Stimulated activated naive CD8-positive, alpha-beta T cell treated with anti-CD3 and anti-CD28 coated beads, Interleukin-15, Interleukin-2, amounts not matched to agents 100 ng/mL and 50 ng/mL, for 24 hours (primary cell): Measurements from ENCODE around the gene METTL21C.

Source experiments
- H3K27ac Mint-ChIP-seq: one replicate; pipeline ENCODE4 v1.8.0; 2021; ENCODE audit warnings: mild to moderate bottlenecking, mixed read lengths
- H3K27me3 Mint-ChIP-seq: one replicate; pipeline ENCODE4 v1.8.0; 2021; ENCODE audit warnings: mixed read lengths
- H3K36me3 Mint-ChIP-seq: one replicate; pipeline ENCODE4 v1.8.0; 2021; ENCODE audit warnings: low read depth, mixed read lengths
- H3K4me1 Mint-ChIP-seq: one replicate; pipeline ENCODE4 v1.8.0; 2021; ENCODE audit warnings: low read depth, mixed read lengths
- H3K4me3 Mint-ChIP-seq: one replicate; pipeline ENCODE4 v1.8.0; 2021; ENCODE audit warnings: mild to moderate bottlenecking, mixed read lengths
- H3K9me3 Mint-ChIP-seq: one replicate; pipeline ENCODE4 v1.8.0; 2021; ENCODE audit warnings: mixed read lengths

METTL21C gene

GRCh38 chr13:102658660-102659059 lies 36.2 kb downstream of the METTL21C start:
- no peak overlapping the region for H3K27ac Mint-ChIP-seq
- H3K4me1 Mint-ChIP-seq, result no peaks in the 10 kb centered on the region
- no peak overlapping the region for H3K4me3 Mint-ChIP-seq
- H3K9me3 Mint-ChIP-seq, result no peaks in the 10 kb centered on the region
- H3K36me3 Mint-ChIP-seq, result peaks cover 50% of the 10 kb centered on the region
- no peaks in the 10 kb centered on the region for H3K27me3 Mint-ChIP-seq

DNA sequence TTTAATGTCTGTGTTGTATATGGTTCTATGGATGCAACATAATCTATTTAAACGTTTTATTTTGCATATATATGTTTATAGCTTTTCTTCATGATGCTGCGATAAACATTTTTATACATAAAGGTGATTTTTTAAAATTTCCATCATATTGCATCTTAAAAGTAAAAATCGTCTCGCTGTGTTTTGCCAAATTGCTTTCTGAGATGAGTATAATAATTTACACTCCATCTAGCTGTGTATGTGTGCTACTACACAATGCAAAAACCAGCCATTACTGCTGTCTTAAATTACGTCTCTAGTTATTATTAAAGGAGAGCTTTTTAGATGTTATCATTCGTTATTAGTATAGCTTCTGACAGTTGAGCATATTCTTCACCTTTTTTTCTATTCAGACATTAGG lies 37.2 kb downstream of the METTL21C start:
- Mint-ChIP-seq H3K36me3 (peaks cover 50% of the 10 kb centered on the region), H3K9me3 (no peaks in the 10 kb centered on the region), H3K27me3 (no peaks in the 10 kb centered on the region), H3K4me1 (no peaks in the 10 kb centered on the region), H3K4me3 (no peak overlapping the region), H3K27ac (no peak overlapping the region)

DNA sequence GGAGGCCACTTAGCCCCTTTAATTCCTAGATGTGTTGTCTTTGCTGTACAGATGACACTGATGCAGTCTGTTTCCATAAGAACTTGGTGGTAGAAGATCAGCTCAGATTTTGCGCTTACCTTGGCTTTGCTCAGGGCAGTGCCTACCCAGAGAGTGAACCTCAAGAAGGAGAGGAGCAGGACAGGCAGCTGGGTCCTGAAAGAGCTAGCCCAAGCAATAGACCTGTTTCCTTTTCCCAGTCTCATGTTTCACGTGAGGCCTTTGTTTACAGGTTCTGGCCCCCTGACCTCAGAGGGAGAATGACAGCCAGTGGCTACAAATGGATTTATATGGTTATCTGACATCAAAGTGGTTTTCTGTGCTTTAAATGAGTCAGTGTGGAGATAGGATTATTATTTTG lies 40.1 kb downstream of the METTL21C start:
- H3K27ac Mint-ChIP-seq, result no peak overlapping the region
- peaks cover 13% of the 10 kb centered on the region for H3K4me1 Mint-ChIP-seq
- no peaks in the 10 kb centered on the region for H3K9me3 Mint-ChIP-seq
- H3K4me3 Mint-ChIP-seq, result no peak overlapping the region
- no peaks in the 10 kb centered on the region for H3K27me3 Mint-ChIP-seq
- H3K36me3 Mint-ChIP-seq, result peaks cover 49% of the 10 kb centered on the region

GRCh38 chr13:102651892-102652291 lies 43.0 kb downstream of the METTL21C start:
- peaks cover 48% of the 10 kb centered on the region for H3K36me3 Mint-ChIP-seq
- H3K27me3 Mint-ChIP-seq, result no peaks in the 10 kb centered on the region
- no peak overlapping the region for H3K4me3 Mint-ChIP-seq
- no peak overlapping the region for H3K27ac Mint-ChIP-seq
- H3K4me1 Mint-ChIP-seq, result peaks cover 18% of the 10 kb centered on the region
- H3K9me3 Mint-ChIP-seq, result no peaks in the 10 kb centered on the region

DNA sequence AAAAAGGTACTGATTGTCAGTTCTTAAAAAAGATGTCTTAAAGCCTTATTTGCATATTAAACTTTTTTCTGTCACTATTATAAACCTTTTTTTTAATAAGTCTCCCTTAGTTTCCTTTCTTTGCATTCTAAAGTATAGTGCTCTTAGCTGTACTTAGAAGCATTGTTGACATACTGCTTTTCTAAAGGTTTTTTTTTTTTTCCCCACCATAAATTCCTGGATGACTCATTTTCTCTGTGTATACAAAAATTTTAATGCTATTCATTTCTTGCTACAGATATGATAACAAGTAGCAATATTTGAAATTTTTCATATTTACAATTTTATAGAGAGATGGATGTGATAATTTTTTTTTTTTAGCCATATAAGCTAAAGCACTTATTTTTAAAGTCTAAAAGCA lies 43.5 kb downstream of the METTL21C start:
- Mint-ChIP-seq H3K4me1 (peaks cover 18% of the 10 kb centered on the region), H3K27ac (no peak overlapping the region)

DNA sequence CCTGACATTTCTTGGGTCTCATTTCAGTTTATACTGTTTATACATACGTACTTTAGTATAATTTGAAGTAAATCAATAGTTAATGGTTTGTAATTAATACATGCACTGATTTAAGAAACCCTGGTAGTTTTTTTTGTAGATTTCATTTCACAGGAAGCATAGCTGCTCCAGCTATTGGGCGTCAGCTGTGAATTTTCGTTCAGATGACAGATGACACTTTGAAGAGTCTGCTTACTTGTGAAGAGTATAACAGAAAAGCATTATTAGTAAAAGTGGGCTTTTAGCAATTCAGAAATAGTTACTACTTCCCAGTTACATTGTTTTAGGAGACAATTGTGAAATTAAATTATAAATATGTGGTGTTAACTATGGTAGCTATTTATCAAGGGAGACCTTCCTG lies 44.4 kb downstream of the METTL21C start:
- no peak overlapping the region for H3K4me3 Mint-ChIP-seq
- peaks cover 62% of the 10 kb centered on the region for H3K36me3 Mint-ChIP-seq
- no peaks in the 10 kb centered on the region for H3K27me3 Mint-ChIP-seq
- peaks cover 18% of the 10 kb centered on the region for H3K4me1 Mint-ChIP-seq
- no peak overlapping the region for H3K27ac Mint-ChIP-seq
- no peaks in the 10 kb centered on the region for H3K9me3 Mint-ChIP-seq

More for the DNA sequence above, 43.5 kb downstream of the METTL21C start:
- Mint-ChIP-seq H3K9me3 (no peaks in the 10 kb centered on the region), H3K27me3 (no peaks in the 10 kb centered on the region), H3K36me3 (peaks cover 53% of the 10 kb centered on the region), H3K4me3 (no peak overlapping the region)

DNA sequence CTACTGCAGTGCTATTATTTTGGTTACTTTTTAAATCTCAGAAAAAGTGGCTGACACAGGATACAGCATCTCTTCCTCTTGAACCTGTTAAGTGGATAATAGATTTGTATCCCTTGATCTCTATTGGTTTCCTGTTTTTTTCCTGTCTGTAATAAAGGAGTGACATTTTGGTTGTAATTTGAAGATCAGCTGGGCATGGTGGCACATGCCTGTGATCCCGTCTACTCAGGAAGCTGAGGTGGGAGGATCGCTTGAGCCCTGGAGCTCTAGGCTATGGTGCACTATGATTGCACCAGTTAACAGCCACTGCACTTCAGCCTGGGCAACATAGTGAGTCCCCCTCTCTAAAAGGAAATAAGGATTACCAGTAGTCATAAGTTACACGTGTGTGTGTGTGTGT lies 46.8 kb downstream of the METTL21C start:
- H3K4me1 Mint-ChIP-seq, result peaks cover 29% of the 10 kb centered on the region
- peak overlapping the region; percentile 65 for H3K27ac Mint-ChIP-seq
- peaks cover 83% of the 10 kb centered on the region for H3K36me3 Mint-ChIP-seq
- no peaks in the 10 kb centered on the region for H3K27me3 Mint-ChIP-seq
- no peaks in the 10 kb centered on the region for H3K9me3 Mint-ChIP-seq
- H3K4me3 Mint-ChIP-seq, result no peak overlapping the region

GRCh38 chr13:102645701-102646100 lies 49.1 kb downstream of the METTL21C start:
- Mint-ChIP-seq H3K9me3 (no peaks in the 10 kb centered on the region), H3K36me3 (peaks cover 88% of the 10 kb centered on the region), H3K27ac (no peak overlapping the region), H3K4me1 (peaks cover 28% of the 10 kb centered on the region), H3K4me3 (no peak overlapping the region), H3K27me3 (no peaks in the 10 kb centered on the region)

GRCh38 chr13:102643656-102644055 lies 51.2 kb downstream of the METTL21C start:
- no peaks in the 10 kb centered on the region for H3K27me3 Mint-ChIP-seq
- peaks cover 88% of the 10 kb centered on the region for H3K36me3 Mint-ChIP-seq
- no peaks in the 10 kb centered on the region for H3K9me3 Mint-ChIP-seq
- H3K4me1 Mint-ChIP-seq, result peaks cover 18% of the 10 kb centered on the region
- H3K4me3 Mint-ChIP-seq, result no peak overlapping the region
- H3K27ac Mint-ChIP-seq, result peak overlapping the region; percentile 70

DNA sequence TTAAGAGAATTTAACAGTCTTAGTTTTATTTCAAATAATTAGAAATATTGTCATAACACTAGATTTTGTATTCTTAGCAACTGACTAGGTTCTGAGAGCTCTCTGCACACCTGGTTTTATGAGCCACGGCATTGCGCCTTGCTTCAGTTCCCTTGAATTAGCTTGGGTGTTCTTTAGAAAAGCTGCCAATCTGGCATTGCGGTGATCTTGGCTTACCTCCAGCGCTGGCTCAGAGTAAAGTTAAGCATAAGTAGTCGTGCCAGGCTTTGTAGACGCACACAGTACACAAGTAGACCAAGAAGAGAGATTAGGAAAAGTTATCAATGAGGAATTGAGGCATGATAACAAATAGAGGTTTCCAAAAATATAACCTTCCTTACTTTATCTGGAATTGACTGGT lies 52.4 kb downstream of the METTL21C start:
- Mint-ChIP-seq H3K9me3 (no peaks in the 10 kb centered on the region), H3K4me1 (peaks cover 18% of the 10 kb centered on the region), H3K27me3 (no peaks in the 10 kb centered on the region), H3K27ac (peak overlapping the region; percentile 61), H3K36me3 (peaks cover 89% of the 10 kb centered on the region), H3K4me3 (no peak overlapping the region)

GRCh38 chr13:102642029-102642428 lies 52.8 kb downstream of the METTL21C start:
- H3K27ac Mint-ChIP-seq, result no peak overlapping the region
- no peaks in the 10 kb centered on the region for H3K27me3 Mint-ChIP-seq
- no peak overlapping the region for H3K4me3 Mint-ChIP-seq
- H3K36me3 Mint-ChIP-seq, result peaks cover 89% of the 10 kb centered on the region
- H3K4me1 Mint-ChIP-seq, result peaks cover 18% of the 10 kb centered on the region
- H3K9me3 Mint-ChIP-seq, result no peaks in the 10 kb centered on the region

- H3K27me3 Mint-ChIP-seq, result no peaks in the 10 kb centered on the region
- H3K36me3 Mint-ChIP-seq, result peaks cover 86% of the 10 kb centered on the region
- no peaks in the 10 kb centered on the region for H3K9me3 Mint-ChIP-seq
- no peak overlapping the region for H3K4me3 Mint-ChIP-seq
- H3K4me1 Mint-ChIP-seq, result peaks cover 14% of the 10 kb centered on the region
- no peak overlapping the region for H3K27ac Mint-ChIP-seq
These were observed 56.1 kb downstream of the METTL21C start for GRCh38 chr13:102638741-102639140.
